GM12875 (cell line): ENCODE data around the gene CYP26C1.

Experiments
- H3K4me3 ChIP-seq: one replicate; pipeline ENCODE4 v1.5.1; 2011; ENCODE audit warnings: low read depth, low read length, control low read depth
- TF ChIP-seq, protein P1 (sequence below): IDR thresholded peaks from 2 replicates; pipeline ENCODE4 v1.5.1; 2011; ENCODE audit warnings: low read depth, mild to moderate bottlenecking, control low read depth, inconsistent platforms, low read length, moderate library complexity, borderline replicate concordance; ENCODE audit not compliant: insufficient read depth

The CYP26C1 gene

DNA sequence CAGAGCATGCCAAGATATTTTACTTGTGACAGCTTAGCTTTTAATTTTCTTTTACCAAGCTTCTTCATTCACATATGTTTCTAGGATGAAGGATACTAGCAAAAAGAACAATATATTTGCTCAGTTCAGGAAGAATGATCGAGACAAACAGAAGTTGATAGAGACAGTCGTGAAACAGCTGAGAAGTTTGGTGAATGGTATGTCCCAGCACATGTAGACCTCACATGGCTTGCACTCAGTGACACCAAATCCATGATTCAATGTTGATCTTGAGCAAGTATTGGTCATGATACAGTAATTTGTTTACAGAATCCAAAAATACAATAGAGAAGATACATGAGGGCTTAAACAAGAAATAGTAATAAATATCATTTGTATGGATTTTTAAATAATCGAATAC, 2.5 kb upstream of the CYP26C1 start:
- no peak overlapping the region for H3K4me3 ChIP-seq
- TF ChIP-seq, protein P1, sequence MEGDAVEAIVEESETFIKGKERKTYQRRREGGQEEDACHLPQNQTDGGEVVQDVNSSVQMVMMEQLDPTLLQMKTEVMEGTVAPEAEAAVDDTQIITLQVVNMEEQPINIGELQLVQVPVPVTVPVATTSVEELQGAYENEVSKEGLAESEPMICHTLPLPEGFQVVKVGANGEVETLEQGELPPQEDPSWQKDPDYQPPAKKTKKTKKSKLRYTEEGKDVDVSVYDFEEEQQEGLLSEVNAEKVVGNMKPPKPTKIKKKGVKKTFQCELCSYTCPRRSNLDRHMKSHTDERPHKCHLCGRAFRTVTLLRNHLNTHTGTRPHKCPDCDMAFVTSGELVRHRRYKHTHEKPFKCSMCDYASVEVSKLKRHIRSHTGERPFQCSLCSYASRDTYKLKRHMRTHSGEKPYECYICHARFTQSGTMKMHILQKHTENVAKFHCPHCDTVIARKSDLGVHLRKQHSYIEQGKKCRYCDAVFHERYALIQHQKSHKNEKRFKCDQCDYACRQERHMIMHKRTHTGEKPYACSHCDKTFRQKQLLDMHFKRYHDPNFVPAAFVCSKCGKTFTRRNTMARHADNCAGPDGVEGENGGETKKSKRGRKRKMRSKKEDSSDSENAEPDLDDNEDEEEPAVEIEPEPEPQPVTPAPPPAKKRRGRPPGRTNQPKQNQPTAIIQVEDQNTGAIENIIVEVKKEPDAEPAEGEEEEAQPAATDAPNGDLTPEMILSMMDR: no peak

DNA sequence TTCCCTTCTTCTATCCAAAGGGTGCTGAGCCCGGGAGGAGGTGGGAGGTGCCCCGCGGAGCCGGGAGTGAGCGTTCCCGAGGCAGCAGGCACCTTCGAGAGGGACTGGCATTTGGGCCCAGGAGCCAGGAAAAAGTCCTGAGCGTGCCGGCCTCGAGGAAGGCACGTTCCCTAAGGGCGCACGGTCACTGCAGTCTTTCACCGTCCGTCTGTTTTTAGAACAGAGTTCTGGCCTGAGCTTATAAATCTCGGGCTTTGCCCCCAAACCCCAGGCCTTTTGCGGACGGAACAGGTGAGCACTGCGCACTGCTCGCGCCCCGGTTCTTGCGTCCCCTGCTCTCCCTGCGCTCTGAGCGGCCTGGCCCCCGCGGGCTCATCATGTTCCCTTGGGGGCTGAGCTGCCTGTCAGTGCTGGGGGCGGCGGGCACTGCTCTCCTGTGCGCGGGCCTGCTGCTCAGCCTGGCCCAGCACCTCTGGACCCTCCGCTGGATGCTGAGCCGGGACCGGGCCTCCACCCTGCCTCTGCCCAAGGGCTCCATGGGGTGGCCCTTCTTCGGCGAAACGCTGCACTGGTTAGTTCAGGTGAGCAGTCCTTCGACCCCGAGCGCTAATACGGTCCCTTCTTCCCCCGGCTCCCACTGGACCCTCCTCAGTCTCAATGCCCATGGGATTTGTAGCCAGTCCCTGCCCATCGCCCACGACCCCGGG, 442 bp downstream of the CYP26C1 start:
- no peak overlapping the region for H3K4me3 ChIP-seq
- TF ChIP-seq, protein P1: no peak

DNA sequence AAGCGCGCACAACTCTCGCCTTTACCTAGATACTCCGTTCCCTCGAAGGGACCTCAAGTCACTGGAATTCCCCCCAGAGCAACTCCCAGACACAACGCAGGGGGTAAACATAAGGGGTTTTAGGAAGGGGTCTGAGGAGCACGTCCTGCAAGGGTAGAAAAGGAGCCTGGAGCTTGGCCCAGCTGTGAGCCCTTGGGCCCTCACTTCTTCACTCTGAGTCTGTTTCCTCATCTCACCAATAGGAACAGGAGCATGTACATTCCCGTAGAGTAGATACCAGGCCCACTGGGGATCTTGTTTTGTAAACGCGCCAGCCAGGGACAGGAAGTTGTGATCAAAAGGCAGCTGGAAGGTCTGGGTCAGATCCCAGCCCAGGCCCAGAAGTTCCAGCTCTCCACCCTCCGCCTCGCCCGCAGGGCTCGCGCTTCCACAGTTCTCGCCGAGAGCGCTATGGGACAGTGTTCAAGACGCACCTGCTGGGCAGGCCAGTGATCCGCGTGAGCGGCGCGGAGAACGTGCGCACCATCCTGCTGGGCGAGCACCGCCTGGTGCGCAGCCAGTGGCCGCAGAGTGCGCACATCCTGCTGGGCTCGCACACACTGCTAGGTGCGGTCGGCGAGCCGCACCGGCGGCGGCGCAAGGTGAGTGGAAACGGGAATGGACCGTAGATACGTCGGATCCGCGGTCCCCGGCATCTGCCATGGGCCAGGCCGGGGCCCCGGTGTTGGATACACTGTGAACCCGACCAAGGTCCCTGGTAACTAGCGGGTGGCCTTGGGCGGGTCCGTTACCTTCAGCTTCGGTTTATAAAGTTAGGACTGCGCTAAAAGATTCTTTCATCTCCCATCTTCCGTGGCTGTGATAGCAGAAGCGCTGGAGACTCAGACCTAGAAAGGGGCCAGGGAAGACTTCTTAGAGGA, 1.3 kb downstream of the CYP26C1 start:
- peak overlapping the region; percentile 55 for H3K4me3 ChIP-seq
- TF ChIP-seq, protein P1: no peak

DNA sequence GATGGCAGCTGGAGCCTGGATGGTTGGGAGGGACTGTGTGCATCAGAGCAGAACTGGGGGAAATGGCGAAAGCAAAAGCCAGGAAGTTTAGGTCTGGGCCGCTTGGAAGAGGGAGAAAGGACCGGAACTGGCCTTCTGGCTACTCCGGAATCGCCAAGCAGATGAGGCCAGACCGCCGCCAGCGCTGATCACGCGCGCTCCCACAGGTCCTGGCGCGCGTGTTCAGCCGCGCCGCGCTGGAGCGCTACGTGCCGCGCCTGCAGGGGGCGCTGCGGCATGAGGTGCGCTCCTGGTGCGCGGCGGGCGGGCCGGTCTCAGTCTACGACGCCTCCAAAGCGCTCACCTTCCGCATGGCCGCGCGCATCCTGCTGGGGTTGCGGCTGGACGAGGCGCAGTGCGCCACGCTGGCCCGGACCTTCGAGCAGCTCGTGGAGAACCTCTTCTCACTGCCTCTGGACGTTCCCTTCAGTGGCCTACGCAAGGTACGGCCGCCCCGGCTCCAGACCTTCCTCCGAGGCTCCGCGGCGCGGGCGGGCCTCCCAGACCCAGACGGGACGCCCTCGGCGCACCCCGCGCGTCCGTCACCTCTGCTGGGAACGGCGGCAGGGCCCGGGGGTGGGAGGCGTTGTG, 2.0 kb downstream of the CYP26C1 start:
- TF ChIP-seq, protein P1: peak; percentile 89
- H3K4me3 ChIP-seq: peak overlapping the region; percentile 55

DNA sequence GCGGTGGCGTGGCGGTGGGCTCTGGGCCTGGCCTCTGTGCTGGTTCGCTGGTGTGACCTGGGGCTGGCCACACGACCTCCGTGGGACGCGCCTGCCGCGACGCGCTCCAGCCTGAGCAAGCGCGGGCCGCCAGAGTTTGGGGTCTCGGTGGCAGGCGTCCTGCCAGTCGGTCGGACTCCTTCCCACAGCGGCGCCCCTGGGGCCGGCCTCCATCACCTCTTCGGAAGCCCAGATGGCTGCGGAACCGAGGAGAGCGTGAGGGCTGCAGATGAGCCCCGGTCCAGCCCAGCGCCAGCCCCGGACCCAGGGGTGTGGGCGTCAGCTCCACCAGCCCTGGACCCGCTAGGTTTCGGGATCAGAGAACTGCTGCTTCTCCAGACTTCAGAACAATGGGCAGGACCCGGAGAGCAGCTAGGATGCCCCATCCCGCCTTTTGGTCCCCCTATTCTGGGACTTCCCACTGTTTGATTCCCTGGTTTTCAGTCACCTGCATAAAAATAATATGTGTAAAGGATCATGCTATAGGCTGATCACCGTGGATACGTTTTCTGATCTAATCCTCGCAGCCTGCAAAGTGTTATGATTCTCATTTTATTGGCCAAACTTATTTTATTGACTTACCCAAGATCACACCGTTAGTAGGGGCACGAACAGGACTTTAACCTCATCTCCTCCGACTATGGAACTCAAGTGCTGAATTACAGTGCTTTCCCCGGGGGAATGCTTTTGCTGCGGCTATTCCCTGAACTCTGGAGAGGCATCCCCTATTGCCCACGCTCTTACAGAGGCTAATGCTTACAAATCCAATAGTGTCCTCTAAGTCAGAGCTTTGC, 2.8 kb downstream of the CYP26C1 start:
- no peak overlapping the region for H3K4me3 ChIP-seq
- TF ChIP-seq, protein P1: no peak

DNA sequence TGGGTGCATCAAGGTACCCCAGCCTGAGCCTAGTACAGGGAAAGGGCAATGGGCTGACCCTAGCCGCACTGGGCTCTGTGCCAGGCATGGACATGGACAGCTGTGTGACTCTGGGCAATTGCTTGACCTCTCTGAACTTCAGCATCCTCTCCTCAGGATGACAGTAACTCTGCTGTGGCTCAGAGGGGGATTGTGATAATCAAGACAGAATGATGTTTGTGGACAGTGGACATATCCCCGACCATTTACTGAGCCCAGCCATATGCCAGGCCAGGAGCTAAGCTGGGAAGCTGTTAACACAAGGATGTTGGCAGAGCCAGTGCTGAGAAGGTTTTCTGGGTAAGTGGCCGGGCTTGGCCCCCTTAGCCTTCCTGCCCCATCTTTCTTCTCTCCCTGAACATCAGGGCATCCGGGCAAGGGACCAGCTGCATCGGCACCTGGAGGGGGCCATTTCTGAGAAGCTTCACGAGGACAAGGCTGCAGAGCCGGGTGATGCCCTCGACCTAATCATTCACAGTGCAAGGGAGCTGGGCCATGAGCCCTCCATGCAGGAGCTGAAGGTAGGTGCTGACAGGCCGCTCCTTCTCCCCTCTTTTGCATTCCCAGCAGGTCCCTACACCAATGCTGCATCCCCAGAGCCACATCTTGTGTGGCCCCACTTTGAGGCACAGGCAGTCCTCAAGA, 3.5 kb downstream of the CYP26C1 start:
- no peak overlapping the region for H3K4me3 ChIP-seq
- TF ChIP-seq, protein P1: no peak
